ENCODE measurements around the gene SERGEF.
A peak's percentile ranks its signal among the peaks of the same experiment; 100 is the strongest.

The SERGEF gene

GRCh38 chr11:17782603-17783337 lies 230.1 kb downstream of the SERGEF start:
- no peak for DNase-seq (ENCODE audit: low read depth)

- no peak for DNase-seq (ENCODE audit: low read depth)
Measured at GRCh38 chr11:17782145-17782544, 230.7 kb downstream of the SERGEF start.

DNA sequence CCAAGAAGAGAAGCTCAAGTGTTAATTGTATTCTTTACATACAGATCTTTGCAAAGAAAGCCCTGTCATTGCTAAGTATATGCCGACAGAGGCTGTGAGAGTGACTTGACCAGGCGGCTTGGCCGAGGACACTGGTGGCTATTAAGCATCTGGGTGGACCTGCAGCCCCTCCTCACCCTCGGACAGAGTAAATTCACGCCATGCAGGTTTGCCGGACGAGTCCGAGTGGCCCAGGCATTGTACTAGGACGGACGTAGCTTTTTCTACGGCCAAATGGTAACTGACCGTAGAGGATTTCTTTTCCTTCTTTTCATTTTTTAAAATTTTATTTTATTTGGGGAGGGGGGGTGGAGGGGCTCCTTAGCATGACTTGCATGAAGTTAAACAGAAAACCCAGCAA lies 231.2 kb downstream of the SERGEF start:
- no peak for DNase-seq (ENCODE audit: low read depth)

GRCh38 chr11:17781221-17781620 lies 231.6 kb downstream of the SERGEF start:
- no peak for DNase-seq (ENCODE audit: low read depth)

DNA sequence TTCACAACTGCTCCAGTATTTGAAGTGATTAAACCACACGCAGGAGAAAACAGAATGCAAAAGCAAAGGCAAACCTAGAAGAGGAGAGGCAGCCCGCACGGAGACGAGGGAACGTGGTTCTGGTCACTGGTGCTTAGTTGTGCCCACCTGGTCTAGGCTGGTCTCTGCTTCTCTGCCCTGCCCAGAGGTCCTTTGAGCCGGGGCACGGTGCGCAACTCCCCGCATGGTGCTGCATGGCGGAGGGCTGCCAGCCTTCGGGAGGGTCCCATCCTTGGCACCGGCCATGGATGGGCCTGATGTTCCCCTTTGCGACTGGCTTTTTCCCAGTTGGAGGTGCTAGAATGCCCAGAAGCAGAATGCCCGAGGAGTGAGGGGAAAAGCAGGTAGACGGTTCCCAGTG lies 232.2 kb downstream of the SERGEF start:
- no peak for DNase-seq (ENCODE audit: low read depth)

DNA sequence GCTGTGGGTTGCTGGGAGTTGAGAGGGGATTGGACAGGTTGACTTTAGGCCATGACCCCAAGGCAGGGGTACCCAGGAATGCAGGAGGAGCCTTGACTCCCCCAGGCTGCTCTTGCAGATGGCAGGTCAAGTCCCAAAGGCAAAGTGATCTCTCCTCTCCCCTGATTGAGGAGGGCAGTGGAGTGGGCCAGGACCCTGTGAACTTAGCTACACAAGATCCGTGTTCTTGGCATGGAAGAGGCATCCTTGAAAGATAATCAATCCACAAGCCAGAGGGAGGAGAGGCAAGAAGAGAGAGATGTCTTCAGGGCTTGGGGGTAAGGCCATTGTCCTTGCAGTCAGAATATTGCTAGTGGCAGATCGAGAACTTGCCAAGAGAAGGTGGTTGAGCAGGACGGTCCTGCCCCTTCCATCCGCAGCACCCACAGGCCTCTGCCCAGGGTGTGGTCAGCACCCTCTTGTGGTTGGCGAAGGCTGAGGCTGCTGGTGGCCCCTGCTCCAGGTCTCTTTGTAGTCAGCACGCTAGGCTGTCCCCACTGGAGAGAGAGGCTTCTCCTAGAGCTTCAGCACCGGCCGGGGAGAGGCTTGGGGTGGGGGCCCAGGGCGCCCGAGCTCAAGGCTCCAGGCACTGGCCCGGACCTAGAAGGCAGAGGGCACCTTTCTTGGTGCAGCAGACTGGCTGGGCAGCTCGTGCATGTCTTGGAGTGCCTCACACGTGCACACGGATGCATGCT lies 232.8 kb downstream of the SERGEF start:
- DNase-seq (ENCODE audit: low read depth), result no peak

GRCh38 chr11:17778956-17779860 lies 233.6 kb downstream of the SERGEF start:
- no peak for DNase-seq (ENCODE audit: low read depth)

DNA sequence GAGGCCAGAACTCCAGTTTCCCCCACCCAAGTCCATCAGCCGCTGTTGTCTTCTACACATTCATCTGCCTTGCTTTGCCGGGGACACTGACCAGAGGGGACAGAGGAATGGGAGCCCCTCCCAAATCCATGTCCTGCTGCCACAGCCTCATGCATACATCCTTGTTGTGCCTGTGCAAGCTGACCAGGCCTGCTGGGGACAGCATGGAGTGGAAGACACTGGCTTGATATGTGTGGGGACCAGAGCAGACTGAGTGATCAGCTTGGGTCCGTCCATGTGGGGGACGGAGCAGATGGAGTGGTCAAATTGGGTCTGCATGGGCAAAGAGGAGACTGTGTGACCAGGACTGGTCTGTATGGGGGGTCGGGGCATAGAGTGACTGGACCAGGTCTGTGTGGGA lies 234.5 kb downstream of the SERGEF start:
- DNase-seq (ENCODE audit: low read depth), result no peak

GRCh38 chr11:17777738-17778091 lies 235.1 kb downstream of the SERGEF start:
- no peak for DNase-seq (ENCODE audit: low read depth)

GRCh38 chr11:17777086-17777737 lies 235.6 kb downstream of the SERGEF start:
- no peak for DNase-seq (ENCODE audit: low read depth)

DNA sequence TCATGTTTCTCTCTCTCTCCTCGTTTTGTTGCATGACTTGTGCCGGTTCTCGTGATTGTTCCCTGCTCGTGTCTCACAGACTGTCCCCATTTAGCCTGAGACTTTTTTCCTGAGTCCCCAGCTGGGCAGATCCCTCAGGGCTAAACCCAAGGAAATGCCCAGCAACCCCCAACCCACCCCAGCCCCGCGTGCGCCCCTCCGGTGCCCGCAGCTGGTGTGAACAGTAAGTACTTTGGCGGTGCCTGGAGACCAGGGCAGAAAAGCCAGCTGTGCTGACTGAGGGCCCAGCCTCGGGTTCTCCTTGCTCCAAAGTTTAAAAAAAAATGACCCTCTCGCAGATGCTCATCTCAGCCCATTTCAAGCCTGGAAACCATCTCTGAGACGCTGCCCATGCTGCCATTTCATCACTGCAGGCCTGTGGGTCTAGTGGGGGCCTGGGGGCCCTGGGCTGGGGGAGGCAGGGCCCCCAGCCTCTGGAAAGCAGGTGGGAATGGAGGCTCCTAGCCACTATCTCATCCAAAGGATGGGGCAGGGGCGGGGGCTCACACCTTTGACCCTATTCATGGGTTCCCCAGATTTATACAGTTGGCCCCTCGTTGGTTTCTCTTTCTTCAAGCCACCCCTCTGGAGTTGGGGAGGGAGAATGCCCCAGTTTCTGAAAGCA lies 236.5 kb downstream of the SERGEF start:
- no peak for DNase-seq (ENCODE audit: low read depth)

DNA sequence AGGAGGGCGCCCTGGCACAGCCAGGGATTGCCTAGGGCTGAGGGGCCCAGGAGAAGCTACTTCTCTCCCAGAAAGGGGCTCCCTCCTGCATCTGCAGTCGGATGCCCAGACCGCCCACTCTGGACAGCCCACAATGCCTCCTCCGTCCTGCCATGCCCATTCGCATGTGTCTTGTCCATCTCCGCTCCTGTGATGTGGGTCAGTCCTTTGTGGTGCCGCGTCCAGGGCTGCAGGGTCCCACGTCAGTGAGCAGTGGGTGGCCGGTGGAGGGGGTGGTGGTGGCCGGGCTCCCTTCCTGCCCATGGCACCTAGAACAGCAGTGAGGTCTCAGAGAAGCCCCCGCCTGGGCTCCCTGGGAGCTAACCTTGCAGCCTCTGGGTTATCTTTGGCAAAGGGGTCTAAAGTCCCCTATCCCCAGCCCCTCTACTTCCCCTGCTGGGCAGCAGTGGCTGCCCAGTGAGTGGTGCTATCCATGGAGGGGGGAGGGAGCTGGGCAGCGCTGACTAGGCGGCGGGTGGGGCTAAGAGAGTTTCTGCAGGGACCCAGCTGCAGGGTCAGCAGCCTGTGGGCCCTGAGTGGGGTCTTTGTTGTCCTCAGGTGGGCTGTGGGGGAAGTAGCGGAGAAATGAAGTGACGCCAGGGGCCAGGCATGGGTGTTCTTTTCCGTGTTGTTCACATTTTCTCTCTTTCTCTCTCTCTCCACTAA lies 237.2 kb downstream of the SERGEF start:
- no peak for DNase-seq (ENCODE audit: low read depth)

GRCh38 chr11:17775035-17775348 lies 237.9 kb downstream of the SERGEF start:
- no peak for DNase-seq (ENCODE audit: low read depth)

DNA sequence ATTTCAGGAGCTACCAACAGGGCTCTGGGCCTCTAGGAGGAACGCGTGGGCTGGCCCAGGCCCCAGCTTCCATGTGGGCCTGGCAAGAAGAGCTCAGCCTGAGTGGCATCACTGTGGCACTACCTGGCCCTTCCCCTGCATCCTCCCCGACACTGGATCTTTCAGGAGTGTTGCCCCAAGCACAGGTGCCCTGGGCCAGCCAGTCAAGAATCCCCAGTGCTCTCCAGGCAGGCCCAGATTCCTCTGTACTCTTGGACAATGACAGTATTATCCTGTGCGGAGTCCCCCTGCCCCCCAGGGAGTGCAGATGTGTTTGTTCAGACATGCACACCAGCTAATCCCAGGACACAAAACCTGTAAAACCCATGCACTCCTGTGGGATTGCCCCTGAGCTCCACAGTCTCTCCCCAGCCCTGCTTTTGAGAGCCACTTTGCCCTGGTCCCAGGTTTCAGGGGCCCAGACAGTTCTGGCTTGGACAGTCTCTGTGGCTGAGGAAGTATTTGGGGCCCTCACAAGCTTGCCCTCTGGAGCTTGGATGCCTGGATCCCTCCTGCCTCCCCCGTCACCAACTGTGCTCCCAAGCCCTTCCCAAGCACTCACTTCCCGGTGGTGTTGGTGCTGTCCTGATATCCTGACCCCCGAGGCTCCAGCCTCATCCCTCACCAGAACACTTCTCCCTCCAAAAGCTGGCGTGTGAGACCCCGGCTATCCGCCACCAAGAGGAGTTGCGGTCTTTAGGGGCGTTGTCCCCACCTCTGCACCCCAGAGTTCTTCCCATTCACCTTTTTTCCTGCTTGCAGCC lies 238.4 kb downstream of the SERGEF start:
- no peak for DNase-seq (ENCODE audit: low read depth)

DNA sequence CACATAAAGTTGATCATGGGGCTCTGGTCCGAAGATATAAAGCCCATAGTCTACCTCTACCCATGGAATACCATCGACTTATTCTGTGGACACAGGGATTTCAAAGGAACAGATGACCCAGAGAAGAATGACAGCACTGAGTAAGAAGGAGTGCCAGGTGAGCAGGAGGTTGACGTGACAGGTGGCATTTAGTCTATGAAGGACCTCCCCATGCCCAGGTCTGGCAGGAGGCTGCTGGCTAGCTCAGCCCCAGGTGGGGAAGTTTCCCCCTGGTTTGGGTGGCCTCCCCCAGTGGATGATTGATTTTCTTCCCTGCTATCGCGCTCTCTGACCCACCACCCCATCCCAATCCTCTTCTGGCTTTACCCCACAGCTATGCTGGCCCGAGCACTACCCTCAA lies 239.2 kb downstream of the SERGEF start:
- no peak for DNase-seq (ENCODE audit: low read depth)

DNA sequence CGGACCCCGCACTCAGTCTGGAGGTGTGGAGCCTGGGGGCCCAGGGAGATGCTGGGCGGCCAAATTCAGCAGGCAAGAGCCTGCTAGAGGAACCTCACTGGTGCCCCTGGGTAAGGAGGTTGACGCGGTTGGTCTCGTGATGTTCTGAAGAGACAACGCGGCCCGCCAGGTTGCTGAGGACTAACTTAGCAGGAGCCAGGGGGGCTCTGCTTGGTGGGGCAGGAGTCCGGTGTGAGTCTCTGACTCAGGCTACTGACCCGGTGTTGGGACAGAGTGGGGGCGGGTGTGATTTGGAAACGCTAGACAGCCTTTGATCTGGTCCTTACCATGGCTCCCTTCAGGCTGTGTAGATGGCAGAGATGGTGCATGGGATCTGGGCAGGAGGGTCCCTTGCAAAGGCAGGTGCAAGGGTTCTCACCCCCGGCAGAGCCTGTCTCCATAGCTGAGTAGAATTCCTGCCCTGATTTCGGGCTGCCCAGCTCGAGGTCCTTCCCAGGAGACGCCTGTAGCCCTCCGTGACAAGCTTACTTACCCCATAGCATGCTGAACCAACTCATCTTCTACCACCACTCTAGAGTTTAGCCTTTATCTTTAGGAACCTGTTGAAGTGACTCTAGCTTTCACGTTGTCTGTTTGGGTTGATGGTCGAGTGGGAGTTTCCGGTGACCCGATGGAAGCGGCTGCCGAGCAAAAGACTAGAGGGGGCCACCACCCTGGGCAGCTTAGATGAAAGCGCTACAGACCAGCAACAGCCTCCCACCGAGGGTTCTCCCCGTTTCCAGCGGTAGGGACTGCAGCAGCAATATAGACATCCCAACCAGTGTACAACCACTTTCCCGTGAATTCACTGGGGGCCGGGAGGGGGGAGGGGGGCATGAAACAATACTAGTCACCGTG lies 239.9 kb downstream of the SERGEF start:
- no peak for DNase-seq (ENCODE audit: low read depth)

DNA sequence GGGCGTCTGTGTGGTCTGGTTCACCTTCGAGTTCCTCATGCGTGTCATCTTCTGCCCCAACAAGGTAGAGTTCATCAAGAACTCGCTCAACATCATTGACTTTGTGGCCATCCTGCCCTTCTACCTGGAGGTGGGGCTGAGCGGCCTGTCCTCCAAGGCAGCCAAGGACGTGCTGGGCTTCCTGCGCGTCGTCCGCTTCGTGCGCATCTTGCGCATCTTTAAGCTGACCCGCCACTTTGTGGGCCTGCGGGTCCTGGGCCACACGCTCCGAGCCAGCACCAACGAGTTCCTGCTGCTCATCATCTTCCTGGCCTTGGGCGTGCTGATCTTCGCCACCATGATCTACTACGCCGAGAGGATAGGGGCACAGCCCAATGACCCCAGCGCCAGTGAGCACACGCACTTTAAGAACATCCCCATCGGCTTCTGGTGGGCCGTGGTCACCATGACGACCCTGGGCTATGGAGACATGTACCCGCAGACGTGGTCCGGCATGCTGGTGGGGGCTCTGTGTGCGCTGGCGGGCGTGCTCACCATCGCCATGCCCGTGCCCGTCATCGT lies 240.9 kb downstream of the SERGEF start:
- DNase-seq (ENCODE audit: low read depth), result no peak

- no peak for DNase-seq (ENCODE audit: low read depth)
Measured at GRCh38 chr11:17771415-17771814, 241.4 kb downstream of the SERGEF start.

- peak; percentile 7 for DNase-seq (ENCODE audit: low read depth)
Measured at GRCh38 chr11:17770917-17771316, 241.9 kb downstream of the SERGEF start.
